Anterior cingulate cortex (tissue), 58 donors: ENCODE data around the gene HNF1B.
"Not testable (repeated sequence)": the region's sequence is repeated elsewhere in the genome, so short reads cannot be mapped to it uniquely, and the experiment has no call there.

Source experiments
- DNase-seq, 58 donors: peaks; one replicate each; lab custom pipeline; 2025; lab: John Stamatoyannopoulos, UW

Gene HNF1B

DNA sequence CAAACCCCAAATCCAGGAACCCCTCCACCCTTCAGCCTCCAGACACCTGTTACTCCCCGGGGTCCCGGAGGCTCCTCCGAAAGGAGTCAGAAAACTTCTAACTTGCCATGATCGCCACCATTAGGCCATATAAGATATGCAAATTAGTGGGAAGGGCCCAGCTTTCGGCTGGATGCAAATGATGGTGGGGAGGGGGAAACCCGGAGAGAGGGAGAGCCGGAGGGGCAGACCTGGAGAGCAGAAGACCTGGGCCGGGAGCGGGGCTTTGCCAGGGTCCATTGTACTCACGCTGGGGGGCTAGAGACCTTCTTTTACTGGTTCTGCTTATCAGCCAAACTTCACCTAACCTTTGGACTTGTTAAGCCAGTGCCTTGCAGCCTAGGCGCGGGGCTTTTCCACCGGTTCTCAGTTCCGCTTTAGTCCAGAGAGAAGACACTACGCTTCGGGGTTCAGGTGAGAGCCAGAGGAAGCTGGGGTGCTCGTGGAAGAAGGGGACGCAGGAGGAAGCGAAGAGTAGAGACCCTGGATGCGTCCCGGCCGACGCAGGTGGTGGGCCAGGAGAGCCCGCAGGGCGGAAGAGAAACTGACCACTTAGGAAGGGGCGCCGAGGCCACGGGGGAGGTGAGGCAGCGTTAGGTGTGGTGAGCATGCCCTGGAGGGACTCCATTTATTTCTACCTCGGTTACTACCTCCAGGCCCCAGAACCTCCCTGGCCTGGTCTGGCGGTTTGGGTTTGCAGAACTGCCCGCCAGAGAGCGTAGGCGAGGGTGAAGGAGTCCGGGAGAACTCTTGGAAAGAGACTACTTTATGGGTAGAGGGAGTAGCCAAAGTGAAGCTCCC, at the start of gene HNF1B:
Gene HNF1B (minus strand): TSS at position 99 of the 840 bp plus-strand sequence. CDS start 175 bp downstream, outside the sequence.
- no peak for DNase-seq

- no peak for DNase-seq
Observed at GRCh38 chr17:37792787-37793186, 47.9 kb upstream of the HNF1B start.

- no peak for DNase-seq
Observed at GRCh38 chr17:37791447-37792399, 46.9 kb upstream of the HNF1B start.

DNA sequence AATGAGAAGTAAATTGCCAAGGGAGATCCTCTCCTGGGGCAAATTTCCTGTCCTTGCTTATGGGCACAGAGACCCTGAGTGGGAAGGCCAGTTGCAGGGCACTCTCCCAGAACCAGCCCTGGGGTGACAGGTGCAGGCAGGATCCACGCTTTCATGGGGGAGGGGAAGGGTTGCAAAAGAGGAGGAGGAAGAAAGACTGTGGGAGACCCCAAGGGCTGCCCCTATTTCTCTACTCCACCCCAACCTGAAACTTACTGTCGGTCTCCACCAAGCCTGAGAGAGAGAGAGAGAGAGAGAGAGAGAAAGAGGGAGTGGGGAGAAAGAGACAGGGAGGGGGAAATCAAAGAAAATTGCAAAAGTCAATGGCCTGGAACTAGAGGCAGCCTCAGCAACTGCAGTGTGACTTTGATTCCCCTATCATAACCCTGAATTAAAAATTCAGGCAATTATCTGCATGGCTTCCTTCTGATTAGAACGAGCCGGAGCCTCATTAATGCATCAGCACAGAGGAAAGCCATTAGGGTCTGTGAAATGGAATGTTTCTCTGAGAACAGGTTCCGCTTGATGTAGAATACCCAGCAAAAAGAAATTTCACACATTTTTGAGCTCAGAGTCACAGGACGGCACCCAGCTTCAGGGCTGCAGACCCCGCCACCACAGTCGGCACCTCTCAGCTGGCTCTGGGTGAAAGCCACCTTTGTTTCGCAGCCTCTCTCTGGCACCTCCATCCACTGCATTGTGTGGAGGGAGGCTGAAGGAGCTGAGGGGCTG, 45.1 kb upstream of the HNF1B start:
- no peak for DNase-seq

DNA sequence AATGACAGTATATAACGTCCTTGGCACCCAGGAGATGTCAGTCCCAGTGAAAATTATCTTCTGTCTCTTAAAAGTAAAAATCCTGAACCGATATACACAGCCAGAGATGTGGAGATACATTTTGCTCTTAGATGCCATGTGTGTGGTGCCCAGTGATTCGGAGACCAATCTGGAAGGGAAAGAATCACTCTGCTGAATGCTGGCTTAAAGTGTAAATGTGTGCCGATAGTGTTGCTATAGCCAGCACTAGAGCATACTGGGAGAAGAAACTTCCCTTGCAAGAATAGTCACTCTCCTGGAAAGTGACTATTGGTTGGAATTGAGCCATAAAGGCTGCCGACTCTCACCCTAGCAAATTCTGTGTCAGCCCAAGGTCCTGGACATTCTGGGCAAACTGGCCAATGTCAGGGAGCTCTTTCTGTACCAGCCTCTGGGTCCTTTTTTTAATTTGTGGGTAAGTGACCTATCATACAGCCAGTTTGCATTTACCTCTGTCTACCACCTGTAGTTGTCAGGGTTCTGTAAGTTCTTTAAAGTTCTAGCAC, 44.2 kb upstream of the HNF1B start:
- DNase-seq, result no peak

DNA sequence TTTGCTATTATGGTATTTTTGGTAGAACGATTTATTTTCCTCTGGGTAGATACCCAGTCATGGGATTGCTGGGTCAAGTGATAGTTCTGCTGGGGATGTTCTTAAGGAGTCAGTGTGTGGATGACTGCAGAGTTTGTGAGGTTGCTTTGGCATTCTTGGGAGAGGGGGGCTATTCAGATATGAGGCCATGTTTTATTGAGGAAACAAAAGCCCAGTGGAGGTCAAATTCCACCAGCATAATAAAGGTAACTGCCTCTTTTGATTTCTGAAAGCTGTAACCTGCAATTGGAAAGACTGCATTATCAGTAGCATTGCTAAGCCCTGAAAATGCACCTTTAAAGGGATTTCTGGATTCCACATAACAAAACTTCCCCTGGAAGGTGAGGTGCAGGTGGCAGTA, 43.7 kb upstream of the HNF1B start:
- DNase-seq, result no peak

DNA sequence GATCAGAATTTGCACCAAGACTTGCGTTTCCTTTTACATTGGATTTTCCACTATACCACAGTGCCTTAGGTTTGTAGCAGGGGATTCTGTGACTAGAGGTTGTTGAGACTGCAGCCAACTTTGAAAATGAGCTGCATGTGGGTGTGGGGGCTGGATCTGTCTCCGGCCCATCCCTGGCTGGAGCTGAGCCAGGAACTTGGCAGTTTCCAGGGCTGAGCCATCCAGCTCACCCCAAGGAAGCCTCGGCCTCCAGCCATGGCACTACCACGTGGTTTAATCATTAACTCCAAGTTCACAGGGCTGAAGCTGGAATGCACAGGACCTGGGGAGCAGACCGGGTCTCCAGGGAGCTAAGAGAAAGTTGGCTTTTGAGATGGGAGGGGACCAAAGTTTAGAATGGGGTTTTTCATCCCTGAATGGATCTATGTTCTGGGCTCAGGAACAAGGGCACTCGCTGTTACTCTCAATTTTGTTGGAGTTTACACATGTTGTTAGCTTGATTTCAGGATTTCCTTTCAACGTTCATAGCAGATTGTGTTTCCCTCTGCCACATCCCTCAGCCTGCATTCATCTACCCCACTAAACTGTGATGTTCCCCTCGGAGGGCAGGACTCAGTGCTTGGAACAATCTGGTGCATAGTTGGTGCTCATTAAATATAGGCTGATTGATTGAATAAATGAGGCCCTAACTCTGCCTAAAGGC, 42.3 kb upstream of the HNF1B start:
- DNase-seq, result peak in 40 of 58 donors; percentile 3 to 54 (median 18)

DNA sequence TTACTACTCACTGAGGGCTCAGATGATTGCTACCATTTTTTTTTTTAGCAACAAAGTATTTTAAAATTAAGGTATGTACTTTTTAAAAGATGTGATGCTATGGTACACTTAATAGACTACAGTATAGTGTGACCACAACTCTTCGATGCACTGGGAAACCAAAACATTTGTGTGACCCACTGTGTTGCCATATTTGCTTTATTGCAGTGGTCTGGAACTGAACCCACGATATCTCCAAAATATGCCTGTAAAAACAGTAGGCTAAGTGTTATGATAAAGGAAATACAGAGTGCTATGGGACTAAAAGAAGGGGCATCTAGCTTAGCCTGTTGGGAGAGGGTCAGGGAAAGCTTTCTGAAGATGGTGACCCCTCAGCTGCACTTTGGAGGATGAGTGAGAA, 41.6 kb upstream of the HNF1B start:
- DNase-seq, result no peak

GRCh38 chr17:37782460-37782859, 37.6 kb upstream of the HNF1B start:
- not testable (repeated sequence) for DNase-seq

- no peak for DNase-seq
Observed at GRCh38 chr17:37781451-37781850, 36.6 kb upstream of the HNF1B start.

- DNase-seq, result no peak
Observed at GRCh38 chr17:37779554-37779953, 34.7 kb upstream of the HNF1B start.

- no peak for DNase-seq
Observed at GRCh38 chr17:37774504-37774903, 29.6 kb upstream of the HNF1B start.

DNA sequence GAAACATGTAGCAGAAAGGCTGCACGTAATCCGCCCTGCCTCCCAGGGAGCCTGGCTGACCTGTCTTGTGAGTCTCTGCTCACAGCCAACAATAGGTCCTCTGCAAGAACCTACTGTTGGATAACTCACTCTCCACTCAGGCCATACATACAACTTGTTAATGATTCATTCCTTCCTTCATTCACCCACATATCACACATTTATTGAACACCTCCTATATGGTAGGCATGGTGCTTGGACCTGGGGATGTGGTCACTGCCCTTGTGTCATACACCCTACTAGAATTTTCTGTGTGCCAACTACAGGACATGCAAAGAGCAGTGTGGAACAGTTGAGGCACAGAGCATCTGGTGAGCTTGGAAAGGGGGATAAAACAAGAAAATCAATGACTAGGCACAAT, 28.1 kb upstream of the HNF1B start:
- no peak for DNase-seq

DNA sequence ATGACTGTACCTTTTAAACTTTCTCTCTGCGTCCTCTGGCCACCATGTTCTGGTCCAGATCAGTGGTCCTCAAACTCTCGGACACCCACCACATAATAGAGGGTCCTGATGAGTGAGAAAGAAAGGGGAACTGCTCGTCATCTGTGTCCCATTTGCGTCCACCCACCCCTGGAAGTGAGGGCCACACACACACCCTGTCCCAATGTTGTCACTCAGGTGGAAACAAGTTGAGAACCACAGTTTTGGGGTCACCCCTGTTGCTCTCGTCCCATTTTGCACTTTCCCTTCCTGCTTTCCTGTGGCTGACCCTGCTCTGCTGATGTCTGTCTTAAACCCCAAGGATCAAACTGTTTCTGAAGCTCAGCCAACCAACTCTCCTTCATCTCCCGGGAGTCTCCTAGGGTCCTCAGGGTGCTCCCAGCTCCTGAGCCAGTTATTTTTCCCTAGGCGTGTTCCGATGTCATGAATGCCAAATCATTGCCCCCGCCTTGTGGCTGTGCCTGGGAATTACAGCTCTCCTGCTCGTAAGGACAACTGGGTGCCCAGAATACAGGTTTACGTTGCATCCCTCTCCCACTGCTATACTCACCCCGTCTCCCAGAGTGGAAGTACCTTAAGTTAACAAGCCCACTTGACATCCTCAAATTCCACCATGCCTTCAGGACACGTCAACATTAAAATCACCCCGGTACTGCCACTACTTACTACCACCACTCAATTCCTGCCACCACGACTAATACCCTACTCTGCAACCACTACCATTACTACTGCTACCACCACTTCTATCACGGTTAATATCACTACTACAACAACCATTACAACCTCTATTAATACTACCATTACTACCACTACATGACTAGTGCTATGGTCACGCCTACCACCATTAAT, 26.0 kb upstream of the HNF1B start:
- DNase-seq, result peak in 14 of 58 donors; percentile 0 to 20 (median 3)

GRCh38 chr17:37769050-37769449, 24.2 kb upstream of the HNF1B start:
- no peak for DNase-seq

- no peak for DNase-seq
Observed at GRCh38 chr17:37768438-37768837, 23.6 kb upstream of the HNF1B start.

DNA sequence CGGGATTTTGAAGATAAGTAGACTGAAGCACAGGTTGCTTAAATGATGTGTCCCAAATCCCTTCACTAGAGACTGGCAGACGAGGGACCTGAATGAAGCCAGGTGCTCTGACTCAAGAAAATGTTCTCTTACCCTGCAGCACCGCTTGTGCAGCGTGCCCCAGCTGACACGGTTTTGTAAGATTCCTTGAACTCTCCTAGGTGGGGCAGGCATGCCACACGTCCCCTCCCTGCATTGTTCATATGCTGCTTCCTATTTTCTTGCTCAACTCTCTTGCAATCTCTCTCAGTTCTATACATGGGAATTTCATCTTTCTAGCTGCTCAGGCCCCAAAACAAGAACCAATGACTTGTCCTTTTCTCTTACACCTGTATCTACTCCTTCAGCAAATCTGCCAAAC, 22.1 kb upstream of the HNF1B start:
- DNase-seq, result no peak

DNA sequence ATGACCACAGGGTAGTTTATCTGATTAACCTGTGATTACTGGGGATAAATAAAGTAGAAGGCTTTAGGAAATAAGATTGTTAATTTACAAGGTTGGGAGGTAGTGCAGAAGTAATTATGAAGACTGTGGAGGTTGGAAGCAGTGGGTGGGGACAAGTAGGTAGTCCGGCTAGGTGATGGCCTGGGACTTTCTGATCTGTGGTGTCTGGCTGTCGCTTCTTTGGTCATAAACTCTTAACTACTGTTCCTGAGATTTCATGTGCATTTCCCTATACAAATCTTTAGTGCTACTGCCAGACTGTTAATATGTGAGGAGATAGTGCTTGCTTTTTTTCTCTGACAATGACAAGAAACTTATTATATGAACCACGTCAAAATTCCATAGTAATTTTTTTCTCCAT, 19.5 kb upstream of the HNF1B start:
- no peak for DNase-seq

GRCh38 chr17:37762666-37763065, 17.8 kb upstream of the HNF1B start:
- DNase-seq, result no peak
